ENCODE data around the gene PYY. TPM values are rescaled to one million over a fixed set of nuclear protein-coding genes. Genes with fewer than 3 reads are reported as not detected.
"Not testable (repeated sequence)": the region's sequence is repeated elsewhere in the genome, so short reads cannot be mapped to it uniquely, and the experiment has no call there.

Gene PYY
- total and polyA plus RNA-seq, 4 donors = 0.05 to 0.25 TPM; not detected in 2

DNA sequence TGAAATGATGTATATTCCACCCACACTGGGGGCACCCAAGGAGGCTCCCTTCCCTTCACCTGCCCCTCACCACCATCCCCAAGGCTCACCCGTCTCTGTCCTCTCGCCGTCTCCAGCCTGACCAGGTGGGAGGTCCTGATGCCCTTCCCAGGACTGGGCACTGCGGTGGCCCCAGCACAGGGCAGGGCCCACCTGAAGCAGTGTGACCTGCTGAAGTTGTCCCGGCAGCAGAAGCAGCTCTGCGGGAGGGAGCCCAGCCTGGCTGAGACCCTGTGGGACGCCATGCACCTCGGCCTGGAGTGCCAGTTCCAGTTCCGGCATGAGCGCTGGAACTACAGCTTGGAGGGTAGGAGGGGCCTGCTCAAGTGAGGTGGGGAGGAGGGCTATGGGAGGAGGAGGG, 21.4 kb downstream of the PYY start:
- WGBS, 2 donors = 85 to 93% methylated on average over 10 of the region's 10 CpGs
- no peak for DNase-seq
- no peaks in the 10 kb centered on the region for H3K36me3 ChIP-seq (ENCODE audit: control insufficient read depth in 4 of 4, insufficient read depth in 4 of 4, low read length in 4 of 4)
- no peak overlapping the region for H3K4me3 ChIP-seq
- H3K9me3 ChIP-seq (ENCODE audit: control insufficient read depth in 4 of 4, insufficient read depth in 3 of 4, low read length in 3 of 4) = no peaks in the 10 kb centered on the region
- TF ChIP-seq, protein P1, sequence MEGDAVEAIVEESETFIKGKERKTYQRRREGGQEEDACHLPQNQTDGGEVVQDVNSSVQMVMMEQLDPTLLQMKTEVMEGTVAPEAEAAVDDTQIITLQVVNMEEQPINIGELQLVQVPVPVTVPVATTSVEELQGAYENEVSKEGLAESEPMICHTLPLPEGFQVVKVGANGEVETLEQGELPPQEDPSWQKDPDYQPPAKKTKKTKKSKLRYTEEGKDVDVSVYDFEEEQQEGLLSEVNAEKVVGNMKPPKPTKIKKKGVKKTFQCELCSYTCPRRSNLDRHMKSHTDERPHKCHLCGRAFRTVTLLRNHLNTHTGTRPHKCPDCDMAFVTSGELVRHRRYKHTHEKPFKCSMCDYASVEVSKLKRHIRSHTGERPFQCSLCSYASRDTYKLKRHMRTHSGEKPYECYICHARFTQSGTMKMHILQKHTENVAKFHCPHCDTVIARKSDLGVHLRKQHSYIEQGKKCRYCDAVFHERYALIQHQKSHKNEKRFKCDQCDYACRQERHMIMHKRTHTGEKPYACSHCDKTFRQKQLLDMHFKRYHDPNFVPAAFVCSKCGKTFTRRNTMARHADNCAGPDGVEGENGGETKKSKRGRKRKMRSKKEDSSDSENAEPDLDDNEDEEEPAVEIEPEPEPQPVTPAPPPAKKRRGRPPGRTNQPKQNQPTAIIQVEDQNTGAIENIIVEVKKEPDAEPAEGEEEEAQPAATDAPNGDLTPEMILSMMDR (IDR thresholded peaks at IDR 0.05; ENCODE audit: control extremely low read depth, extremely low read depth) = no peak
- no peak for ATAC-seq (ENCODE audit: insufficient read depth, low FRiP score)
- peaks cover 0 to 15% (median 10%) of the 10 kb centered on the region in 3 donors for H3K27me3 ChIP-seq (ENCODE audit: control insufficient read depth in 3 of 3, insufficient read depth in 3 of 3, low read length in 2 of 3)
- H3K9ac ChIP-seq (ENCODE audit: insufficient read depth in 1 of 2, low read length in 2 of 2) = no peak overlapping the region
- no peak overlapping the region for H3K27ac ChIP-seq (ENCODE audit: low read depth in 1 of 2, low read length in 1 of 2)
- H3K4me1 ChIP-seq (ENCODE audit: control insufficient read depth in 5 of 5, insufficient read depth in 5 of 5, low read length in 5 of 5) = peaks cover 0 to 6% (median 0%) of the 10 kb centered on the region in 5 donors

DNA sequence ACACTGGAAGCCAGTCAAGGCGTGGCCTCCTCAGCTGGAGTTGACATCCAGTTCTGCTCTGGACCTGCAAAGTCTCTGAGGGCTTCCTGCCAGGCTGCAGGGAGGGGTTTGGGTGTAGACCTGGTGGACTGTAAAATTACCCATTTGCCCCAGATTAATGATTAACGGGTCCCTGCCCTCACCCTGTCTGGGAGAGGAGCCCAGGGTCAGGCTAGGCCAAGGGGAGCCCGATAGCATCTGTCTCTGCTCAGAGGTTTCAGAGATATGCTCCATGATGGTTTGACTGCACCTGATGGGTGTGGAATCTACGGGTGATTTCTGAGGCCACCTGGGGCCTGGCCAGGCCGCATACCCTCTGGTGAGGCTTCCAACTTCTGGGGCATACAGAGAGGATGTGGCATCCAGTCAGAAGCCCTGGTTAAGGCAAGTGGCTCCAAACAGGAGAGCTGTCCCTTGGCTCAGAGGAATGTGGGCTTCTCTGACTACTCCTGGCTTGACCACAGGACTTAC, 22.6 kb downstream of the PYY start:
- no peaks in the 10 kb centered on the region for H3K9me3 ChIP-seq (ENCODE audit: control insufficient read depth in 4 of 4, insufficient read depth in 3 of 4, low read length in 3 of 4)
- no peak overlapping the region for H3K4me3 ChIP-seq
- ATAC-seq (ENCODE audit: insufficient read depth, low FRiP score) = no peak
- TF ChIP-seq, protein P1 (IDR thresholded peaks at IDR 0.05; ENCODE audit: control extremely low read depth, extremely low read depth) = no peak
- peaks cover 0 to 21% (median 20%) of the 10 kb centered on the region in 3 donors for H3K27me3 ChIP-seq (ENCODE audit: control insufficient read depth in 3 of 3, insufficient read depth in 3 of 3, low read length in 2 of 3)
- no peak overlapping the region for H3K9ac ChIP-seq (ENCODE audit: insufficient read depth in 1 of 2, low read length in 2 of 2)
- no peak for DNase-seq
- H3K36me3 ChIP-seq (ENCODE audit: control insufficient read depth in 4 of 4, insufficient read depth in 4 of 4, low read length in 4 of 4) = no peaks in the 10 kb centered on the region
- H3K4me1 ChIP-seq (ENCODE audit: control insufficient read depth in 5 of 5, insufficient read depth in 5 of 5, low read length in 5 of 5) = peaks cover 0 to 7% (median 2%) of the 10 kb centered on the region in 5 donors
- H3K27ac ChIP-seq (ENCODE audit: low read depth in 1 of 2, low read length in 1 of 2) = no peak overlapping the region
- WGBS, 2 donors = 75 to 88% methylated on average over 5 of the region's 5 CpGs

DNA sequence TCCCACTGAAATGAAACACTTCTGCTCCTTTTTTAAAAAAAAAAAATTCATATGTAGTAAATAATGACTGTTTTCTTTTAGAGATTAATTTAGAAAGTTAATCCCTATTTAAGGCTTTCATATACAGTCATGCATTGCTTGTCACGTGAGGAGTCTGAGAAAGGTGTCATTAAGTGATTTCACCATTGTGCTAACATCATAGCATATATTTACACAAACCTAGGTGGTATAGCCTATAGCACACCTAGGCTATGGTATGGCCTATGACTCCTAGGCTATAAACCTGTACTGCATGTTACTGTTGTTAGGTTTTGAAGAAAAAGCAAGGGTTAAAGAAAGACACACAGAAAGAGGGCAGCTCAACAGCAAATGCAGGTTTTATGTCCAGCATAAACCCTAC, 25.1 kb downstream of the PYY start:
- Histone ChIP-seq H3K4me1 (ENCODE audit: control insufficient read depth in 5 of 5, insufficient read depth in 5 of 5, low read length in 5 of 5) (peaks cover 0 to 7% (median 2%) of the 10 kb centered on the region in 5 donors), H3K27me3 (ENCODE audit: control insufficient read depth in 3 of 3, insufficient read depth in 3 of 3, low read length in 2 of 3) (peaks cover 0 to 27% (median 23%) of the 10 kb centered on the region in 3 donors), H3K9me3 (ENCODE audit: control insufficient read depth in 4 of 4, insufficient read depth in 3 of 4, low read length in 3 of 4) (no peaks in the 10 kb centered on the region), H3K4me3 (no peak overlapping the region), H3K27ac (ENCODE audit: low read depth in 1 of 2, low read length in 1 of 2) (no peak overlapping the region), H3K9ac (ENCODE audit: insufficient read depth in 1 of 2, low read length in 2 of 2) (no peak overlapping the region), H3K36me3 (ENCODE audit: control insufficient read depth in 4 of 4, insufficient read depth in 4 of 4, low read length in 4 of 4) (no peaks in the 10 kb centered on the region)
- DNase-seq (no peak), ATAC-seq (ENCODE audit: insufficient read depth, low FRiP score) (no peak)
- 82 to 88% methylated on average over 1 of the region's 1 CpG for whole genome bisulfite sequencing, 2 donors
- TF ChIP-seq, protein P1 (IDR thresholded peaks at IDR 0.05; ENCODE audit: control extremely low read depth, extremely low read depth) = no peak

GRCh38 chr17:43927929-43928328, 25.8 kb downstream of the PYY start:
- H3K27me3 ChIP-seq (ENCODE audit: control insufficient read depth in 3 of 3, insufficient read depth in 3 of 3, low read length in 2 of 3) = peaks cover 0 to 27% (median 23%) of the 10 kb centered on the region in 3 donors
- WGBS, 2 donors = 12 to 32% methylated on average over 5 of the region's 5 CpGs
- not testable (repeated sequence) for H3K9me3 ChIP-seq (ENCODE audit: control insufficient read depth in 4 of 4, insufficient read depth in 3 of 4, low read length in 3 of 4); ATAC-seq (ENCODE audit: insufficient read depth, low FRiP score); H3K9ac ChIP-seq (ENCODE audit: insufficient read depth in 1 of 2, low read length in 2 of 2); H3K27ac ChIP-seq (ENCODE audit: low read depth in 1 of 2, low read length in 1 of 2); DNase-seq; H3K36me3 ChIP-seq (ENCODE audit: control insufficient read depth in 4 of 4, insufficient read depth in 4 of 4, low read length in 4 of 4); H3K4me1 ChIP-seq (ENCODE audit: control insufficient read depth in 5 of 5, insufficient read depth in 5 of 5, low read length in 5 of 5); H3K4me3 ChIP-seq

Data from lung (tissue), 12 donors.